ENCODE results near the gene ADGRL3.
"Not testable (repeated sequence)": the region's sequence is repeated elsewhere in the genome, so short reads cannot be mapped to it uniquely, and the experiment has no call there.

The ADGRL3 gene

GRCh38 chr4:61509721-61510241 lies 309.7 kb downstream of the ADGRL3 start:
- not testable (repeated sequence) for DNase-seq

- DNase-seq: no peak
Observed at GRCh38 chr4:61511716-61512488, 311.8 kb downstream of the ADGRL3 start.

GRCh38 chr4:61514991-61515390 lies 314.9 kb downstream of the ADGRL3 start:
- no peak for DNase-seq

- DNase-seq: no peak
Observed at GRCh38 chr4:61517144-61517543, 317.0 kb downstream of the ADGRL3 start.

- no peak for DNase-seq
Observed at GRCh38 chr4:61520166-61520565, 320.0 kb downstream of the ADGRL3 start.

GRCh38 chr4:61520681-61521160 lies 320.6 kb downstream of the ADGRL3 start:
- no peak for DNase-seq

GRCh38 chr4:61521451-61521850 lies 321.3 kb downstream of the ADGRL3 start:
- DNase-seq: no peak

GRCh38 chr4:61522312-61522711 lies 322.2 kb downstream of the ADGRL3 start:
- no peak for DNase-seq

- DNase-seq: no peak
Observed at GRCh38 chr4:61527888-61528287, 327.8 kb downstream of the ADGRL3 start.

GRCh38 chr4:61528595-61528994 lies 328.5 kb downstream of the ADGRL3 start:
- no peak for DNase-seq

GRCh38 chr4:61531188-61531587 lies 331.1 kb downstream of the ADGRL3 start:
- peak in 1 of 2 experiments; percentile 6 for DNase-seq

GRCh38 chr4:61532336-61533000 lies 332.3 kb downstream of the ADGRL3 start:
- peak; percentile 23 to 51 for DNase-seq

- DNase-seq: no peak
Observed at GRCh38 chr4:61533140-61533539, 333.0 kb downstream of the ADGRL3 start.

GRCh38 chr4:61540944-61541343 lies 340.8 kb downstream of the ADGRL3 start:
- DNase-seq: no peak

- no peak for DNase-seq
Observed at GRCh38 chr4:61541459-61541858, 341.3 kb downstream of the ADGRL3 start.

GRCh38 chr4:61543976-61544375 lies 343.9 kb downstream of the ADGRL3 start:
- no peak for DNase-seq

- DNase-seq: no peak
Observed at GRCh38 chr4:61545902-61546480, 345.9 kb downstream of the ADGRL3 start.

- no peak for DNase-seq
Observed at GRCh38 chr4:61549336-61549735, 349.2 kb downstream of the ADGRL3 start.

GRCh38 chr4:61553557-61554125 lies 353.5 kb downstream of the ADGRL3 start:
- DNase-seq: no peak

GRCh38 chr4:61555789-61556188 lies 355.7 kb downstream of the ADGRL3 start:
- DNase-seq: no peak

- no peak for DNase-seq
Observed at GRCh38 chr4:61556277-61556676, 356.2 kb downstream of the ADGRL3 start.

- no peak for DNase-seq
Observed at GRCh38 chr4:61559396-61559795, 359.3 kb downstream of the ADGRL3 start.

- DNase-seq: no peak
Observed at GRCh38 chr4:61561028-61561427, 360.9 kb downstream of the ADGRL3 start.
